GM23338 (cell line): Measurements from ENCODE around the gene CD247. TPM values are rescaled to one million over a fixed set of nuclear protein-coding genes. Genes with fewer than 3 reads are reported as not detected.

Experiments
- ATAC-seq: fragments of 200-7000 bp; cut with Tn5 transposase; 3 replicates; pipeline ENCODE4 v1.9.1; 2020
- DNase-seq: peaks from one replicate; pipeline ENCODE4 v3.0.0-alpha.2; 2015; ENCODE audit warnings: low spot score
- H2AFZ ChIP-seq: fragments of 200-600 bp; sonication (generic); 2 replicates; pipeline ENCODE4 v1.8.0; 2016; ENCODE audit warnings: antibody characterized with exemption, mild to moderate bottlenecking, moderate library complexity
- H3F3A ChIP-seq: fragments of 200-600 bp; sonication (generic); replicated peaks from 2 replicates; pipeline ENCODE4 v1.8.0; 2017; ENCODE audit warnings: antibody characterized with exemption, mixed run types, low read depth
- H3K27ac ChIP-seq: fragments of 200-600 bp; sonication (generic); 2 replicates; pipeline ENCODE4 v1.6.1; 2016; ENCODE audit warnings: low read depth
- H3K27me3 ChIP-seq: fragments of 200-600 bp; sonication (generic); 2 replicates; pipeline ENCODE4 v1.8.0; 2016; ENCODE audit warnings: mild to moderate bottlenecking, mixed run types, moderate library complexity; ENCODE audit not compliant: insufficient read depth
- H3K36me3 ChIP-seq: fragments of 200-600 bp; sonication (generic); 2 replicates; pipeline ENCODE4 v1.8.0; 2016; ENCODE audit warnings: mild to moderate bottlenecking; ENCODE audit not compliant: insufficient read depth
- H3K4me1 ChIP-seq: fragments of 200-600 bp; sonication (generic); 2 replicates; pipeline ENCODE4 v1.8.0; 2016; ENCODE audit warnings: mild to moderate bottlenecking, moderate library complexity; ENCODE audit not compliant: insufficient read depth
- H3K4me2 ChIP-seq: fragments of 200-600 bp; sonication (generic); 2 replicates; pipeline ENCODE4 v1.7.1; 2017; ENCODE audit warnings: mixed run types
- H3K4me3 ChIP-seq: fragments of 200-600 bp; sonication (generic); 2 replicates; pipeline ENCODE4 v1.6.1; 2016; ENCODE audit warnings: mixed run types
- H3K79me2 ChIP-seq: fragments of 200-600 bp; sonication (generic); replicated peaks from 2 replicates; pipeline ENCODE4 v1.8.0; 2017; ENCODE audit warnings: mild to moderate bottlenecking; ENCODE audit not compliant: insufficient read depth
- H3K9me2 ChIP-seq: fragments of 200-600 bp; sonication (generic); 2 replicates; pipeline ENCODE4 v1.8.0; 2017; ENCODE audit not compliant: insufficient read depth
- H4K20me1 ChIP-seq: fragments of 200-600 bp; sonication (generic); replicated peaks from 2 replicates; pipeline ENCODE4 v1.8.0; 2017; ENCODE audit warnings: mild to moderate bottlenecking; ENCODE audit not compliant: insufficient read depth
- H3K27ac Mint-ChIP-seq: 2 replicates; pipeline ENCODE4 v1.8.0; 2020; ENCODE audit warnings: inconsistent platforms, mild to moderate bottlenecking, moderate library complexity, mixed read lengths
- H3K27me3 Mint-ChIP-seq: 3 replicates; pipeline ENCODE4 v1.8.0; 2022; ENCODE audit warnings: low read depth, mild to moderate bottlenecking, moderate library complexity, mixed read lengths, inconsistent platforms; ENCODE audit not compliant: insufficient read depth, poor library complexity
- H3K36me3 Mint-ChIP-seq: 3 replicates; pipeline ENCODE4 v1.8.0; 2021; ENCODE audit warnings: low read depth, mild to moderate bottlenecking, inconsistent platforms, moderate library complexity, mixed read lengths
- H3K4me1 Mint-ChIP-seq: 3 replicates; pipeline ENCODE4 v1.8.0; 2020; ENCODE audit warnings: mild to moderate bottlenecking, inconsistent platforms, mixed read lengths
- H3K4me3 Mint-ChIP-seq: 3 replicates; pipeline ENCODE4 v1.8.0; 2021; ENCODE audit warnings: moderate library complexity, mild to moderate bottlenecking, inconsistent platforms, mixed read lengths
- H3K9me3 Mint-ChIP-seq: 3 replicates; pipeline ENCODE4 v1.8.0; 2020; ENCODE audit warnings: moderate library complexity, mild to moderate bottlenecking, inconsistent platforms, mixed read lengths
- CREB1 ChIP-seq: fragments of 250-450 bp; sonication (Bioruptor Pico); IDR thresholded peaks from 2 replicates; pipeline ENCODE4 v1.5.0; 2020; ENCODE audit warnings: low read depth, mild to moderate bottlenecking, moderate library complexity
- EZH2 ChIP-seq: fragments of 200-600 bp; sonication (generic); IDR thresholded peaks from one replicate; pipeline ENCODE4 v1.8.0; 2017; ENCODE audit warnings: antibody characterized with exemption, mild to moderate bottlenecking, low read depth; ENCODE audit not compliant: unreplicated experiment
- EZH2phosphoT487 ChIP-seq: fragments of 200-600 bp; sonication (generic); IDR thresholded peaks from one replicate; pipeline ENCODE4 v1.8.1; 2018; ENCODE audit warnings: antibody characterized with exemption; ENCODE audit not compliant: unreplicated experiment
- JUNB ChIP-seq: IDR thresholded peaks from one replicate; pipeline ENCODE4 v1.6.1; 2016; ENCODE audit warnings: antibody characterized with exemption; ENCODE audit not compliant: unreplicated experiment
- NANOG ChIP-seq: IDR thresholded peaks from 2 replicates; pipeline ENCODE4 v1.6.1; 2016; ENCODE audit warnings: antibody characterized with exemption, borderline replicate concordance
- POLR2AphosphoS5 ChIP-seq: IDR thresholded peaks from 2 replicates; pipeline ENCODE4 v1.6.1; 2016; ENCODE audit warnings: antibody characterized with exemption, low read depth
- STAT1 ChIP-seq: IDR thresholded peaks from one replicate; pipeline ENCODE4 v1.6.1; 2016; ENCODE audit warnings: antibody characterized with exemption; ENCODE audit not compliant: unreplicated experiment
- ZNF114 ChIP-seq: fragments of 250-450 bp; sonication (Bioruptor Pico); IDR thresholded peaks from 2 replicates; pipeline ENCODE4 v1.5.0; 2020; ENCODE audit warnings: mild to moderate bottlenecking, moderate library complexity
- polyA plus RNA-seq: library from polyadenylated mRNA; unstranded; fragments of >200 nt; fragmentation: Nextera tagmentation; extraction: Ambion mirVana; gene quantifications from 2 replicates; pipeline ENCODE4 v1.2.1, GENCODE V29; 2016
- total RNA-seq: library from RNA; depleted of rRNA; stranded (reverse); fragments of >200 nt; shearing (Covaris generic); gene quantifications from 2 replicates; pipeline ENCODE4 v1.2.3, GENCODE V29; 2014
- TF ChIP-seq, protein P1 (sequence below): IDR thresholded peaks from one replicate; pipeline ENCODE4 v1.6.1; 2018; ENCODE audit warnings: antibody characterized with exemption; ENCODE audit not compliant: unreplicated experiment
- TF ChIP-seq, protein P2 (sequence below), 2 experiments: fragments of 200-600 bp in 1 of 2; sonication (generic) in 1 of 2; conservative IDR thresholded peaks; 2 replicates each; pipeline versions ENCODE4 v1.5.1 to v1.6.1; 2016 to 2017; ENCODE audit warnings: antibody characterized with exemption in 2 of 2, low read depth in 2 of 2, mild to moderate bottlenecking in 2 of 2, moderate library complexity in 1 of 2
- TF ChIP-seq, protein P3 (sequence below): IDR thresholded peaks from 2 replicates; pipeline ENCODE4 v1.6.1; 2016; ENCODE audit warnings: antibody characterized with exemption

The CD247 gene
- total and polyA plus RNA-seq, 2 experiments from 2014 or later, result 1.2 to 1.4 TPM

DNA sequence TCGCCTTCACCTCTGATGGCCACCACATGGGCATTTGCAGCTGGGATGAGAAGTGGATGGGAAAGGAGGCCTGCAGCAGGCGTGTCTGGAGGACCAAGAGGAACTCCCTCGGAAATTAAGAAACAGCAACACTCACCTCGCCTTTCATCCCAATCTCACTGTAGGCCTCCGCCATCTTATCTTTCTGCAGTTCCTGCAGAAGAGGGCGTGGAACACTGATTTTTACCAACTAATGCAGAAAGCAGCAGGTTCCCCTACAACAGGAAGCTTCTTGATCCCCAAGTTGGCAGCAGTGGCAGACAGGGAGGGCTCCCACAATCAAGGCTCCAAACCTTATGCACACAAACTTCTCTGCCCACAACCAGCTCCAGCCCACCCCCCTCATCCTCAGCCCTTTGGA, 84.4 kb downstream of the CD247 start (continued):
- TF ChIP-seq, protein P1, sequence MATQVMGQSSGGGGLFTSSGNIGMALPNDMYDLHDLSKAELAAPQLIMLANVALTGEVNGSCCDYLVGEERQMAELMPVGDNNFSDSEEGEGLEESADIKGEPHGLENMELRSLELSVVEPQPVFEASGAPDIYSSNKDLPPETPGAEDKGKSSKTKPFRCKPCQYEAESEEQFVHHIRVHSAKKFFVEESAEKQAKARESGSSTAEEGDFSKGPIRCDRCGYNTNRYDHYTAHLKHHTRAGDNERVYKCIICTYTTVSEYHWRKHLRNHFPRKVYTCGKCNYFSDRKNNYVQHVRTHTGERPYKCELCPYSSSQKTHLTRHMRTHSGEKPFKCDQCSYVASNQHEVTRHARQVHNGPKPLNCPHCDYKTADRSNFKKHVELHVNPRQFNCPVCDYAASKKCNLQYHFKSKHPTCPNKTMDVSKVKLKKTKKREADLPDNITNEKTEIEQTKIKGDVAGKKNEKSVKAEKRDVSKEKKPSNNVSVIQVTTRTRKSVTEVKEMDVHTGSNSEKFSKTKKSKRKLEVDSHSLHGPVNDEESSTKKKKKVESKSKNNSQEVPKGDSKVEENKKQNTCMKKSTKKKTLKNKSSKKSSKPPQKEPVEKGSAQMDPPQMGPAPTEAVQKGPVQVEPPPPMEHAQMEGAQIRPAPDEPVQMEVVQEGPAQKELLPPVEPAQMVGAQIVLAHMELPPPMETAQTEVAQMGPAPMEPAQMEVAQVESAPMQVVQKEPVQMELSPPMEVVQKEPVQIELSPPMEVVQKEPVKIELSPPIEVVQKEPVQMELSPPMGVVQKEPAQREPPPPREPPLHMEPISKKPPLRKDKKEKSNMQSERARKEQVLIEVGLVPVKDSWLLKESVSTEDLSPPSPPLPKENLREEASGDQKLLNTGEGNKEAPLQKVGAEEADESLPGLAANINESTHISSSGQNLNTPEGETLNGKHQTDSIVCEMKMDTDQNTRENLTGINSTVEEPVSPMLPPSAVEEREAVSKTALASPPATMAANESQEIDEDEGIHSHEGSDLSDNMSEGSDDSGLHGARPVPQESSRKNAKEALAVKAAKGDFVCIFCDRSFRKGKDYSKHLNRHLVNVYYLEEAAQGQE, result no peak
- TF ChIP-seq CREB1 (no peak), EZH2phosphoT487 (no peak), JUNB (no peak), NANOG (no peak), EZH2 (no peak)
- TF ChIP-seq, protein P2, sequence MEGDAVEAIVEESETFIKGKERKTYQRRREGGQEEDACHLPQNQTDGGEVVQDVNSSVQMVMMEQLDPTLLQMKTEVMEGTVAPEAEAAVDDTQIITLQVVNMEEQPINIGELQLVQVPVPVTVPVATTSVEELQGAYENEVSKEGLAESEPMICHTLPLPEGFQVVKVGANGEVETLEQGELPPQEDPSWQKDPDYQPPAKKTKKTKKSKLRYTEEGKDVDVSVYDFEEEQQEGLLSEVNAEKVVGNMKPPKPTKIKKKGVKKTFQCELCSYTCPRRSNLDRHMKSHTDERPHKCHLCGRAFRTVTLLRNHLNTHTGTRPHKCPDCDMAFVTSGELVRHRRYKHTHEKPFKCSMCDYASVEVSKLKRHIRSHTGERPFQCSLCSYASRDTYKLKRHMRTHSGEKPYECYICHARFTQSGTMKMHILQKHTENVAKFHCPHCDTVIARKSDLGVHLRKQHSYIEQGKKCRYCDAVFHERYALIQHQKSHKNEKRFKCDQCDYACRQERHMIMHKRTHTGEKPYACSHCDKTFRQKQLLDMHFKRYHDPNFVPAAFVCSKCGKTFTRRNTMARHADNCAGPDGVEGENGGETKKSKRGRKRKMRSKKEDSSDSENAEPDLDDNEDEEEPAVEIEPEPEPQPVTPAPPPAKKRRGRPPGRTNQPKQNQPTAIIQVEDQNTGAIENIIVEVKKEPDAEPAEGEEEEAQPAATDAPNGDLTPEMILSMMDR (conservative IDR thresholded peaks at IDR 0.05; ENCODE audit: low read depth in 2 of 2), result no peak
- TF ChIP-seq, protein P3, sequence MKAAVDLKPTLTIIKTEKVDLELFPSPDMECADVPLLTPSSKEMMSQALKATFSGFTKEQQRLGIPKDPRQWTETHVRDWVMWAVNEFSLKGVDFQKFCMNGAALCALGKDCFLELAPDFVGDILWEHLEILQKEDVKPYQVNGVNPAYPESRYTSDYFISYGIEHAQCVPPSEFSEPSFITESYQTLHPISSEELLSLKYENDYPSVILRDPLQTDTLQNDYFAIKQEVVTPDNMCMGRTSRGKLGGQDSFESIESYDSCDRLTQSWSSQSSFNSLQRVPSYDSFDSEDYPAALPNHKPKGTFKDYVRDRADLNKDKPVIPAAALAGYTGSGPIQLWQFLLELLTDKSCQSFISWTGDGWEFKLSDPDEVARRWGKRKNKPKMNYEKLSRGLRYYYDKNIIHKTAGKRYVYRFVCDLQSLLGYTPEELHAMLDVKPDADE, result no peak

DNA sequence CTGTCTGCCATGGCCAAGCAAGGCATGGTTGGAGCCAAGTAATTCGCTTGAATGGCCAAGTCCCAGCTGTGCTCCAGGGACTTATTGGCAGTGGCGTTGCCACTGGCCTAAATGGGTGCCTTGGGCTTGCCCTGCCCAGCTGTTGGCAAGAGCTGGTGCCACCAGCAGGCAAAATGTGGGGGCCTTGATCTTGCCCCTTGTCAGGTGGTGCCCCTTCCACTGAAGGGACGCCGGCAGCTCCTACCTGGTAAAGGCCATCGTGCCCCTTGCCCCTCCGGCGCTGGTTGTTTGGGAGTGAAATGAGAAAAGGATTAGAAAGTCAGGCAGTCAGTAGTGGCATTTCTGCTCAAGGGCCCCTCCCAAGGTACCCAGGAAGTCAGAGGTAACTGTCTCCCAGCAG, 85.5 kb downstream of the CD247 start:
- Histone ChIP-seq H3K4me2 (no peak overlapping the region), H3F3A (peaks cover 9% of the 10 kb centered on the region; the same call in 1 of the 2 replicates), H3K27me3 (peaks cover 4% of the 10 kb centered on the region; the same call in 1 of the 2 replicates), H4K20me1 (no peaks in the 10 kb centered on the region), H3K9me2 (no peaks in the 10 kb centered on the region; the same call in 1 of the 2 replicates), H2AFZ (no peak overlapping the region), H3K36me3 (no peaks in the 10 kb centered on the region), H3K27ac (no peak overlapping the region), H3K4me3 (no peak overlapping the region), H3K79me2 (no peaks in the 10 kb centered on the region), H3K4me1 (peaks cover 35% of the 10 kb centered on the region)
- Mint-ChIP-seq H3K36me3 (no peaks in the 10 kb centered on the region), H3K27me3 (peaks cover 13% of the 10 kb centered on the region), H3K4me1 (peaks cover 46% of the 10 kb centered on the region), H3K4me3 (no peak overlapping the region), H3K9me3 (no peaks in the 10 kb centered on the region), H3K27ac (no peak overlapping the region)
- DNase-seq (no peak), ATAC-seq (no peak)
- TF ChIP-seq, protein P1, result no peak
- TF ChIP-seq, protein P2 (conservative IDR thresholded peaks at IDR 0.05; ENCODE audit: low read depth in 2 of 2), result no peak
- no peak for TF ChIP-seq ZNF114 (CRISPR knock-in tag)
- no peak for TF ChIP-seq CREB1
- no peak for TF ChIP-seq POLR2AphosphoS5
- no peak for TF ChIP-seq STAT1
- TF ChIP-seq EZH2, result no peak
- no peak for TF ChIP-seq EZH2phosphoT487
- TF ChIP-seq, protein P3, result no peak
- TF ChIP-seq JUNB, result no peak
- no peak for TF ChIP-seq NANOG
